Activated CD8-positive, alpha-beta memory T cell treated with anti-CD3 and anti-CD28 coated beads for 24 hours (primary cell): ENCODE measurements around the gene FAM241A.
"Not testable (repeated sequence)": the region's sequence is repeated elsewhere in the genome, so short reads cannot be mapped to it uniquely, and the experiment has no call there.

Source experiments
- DNase-seq: peaks from one replicate; pipeline ENCODE4 v3.0.0-alpha.2; 2020

FAM241A gene

DNA sequence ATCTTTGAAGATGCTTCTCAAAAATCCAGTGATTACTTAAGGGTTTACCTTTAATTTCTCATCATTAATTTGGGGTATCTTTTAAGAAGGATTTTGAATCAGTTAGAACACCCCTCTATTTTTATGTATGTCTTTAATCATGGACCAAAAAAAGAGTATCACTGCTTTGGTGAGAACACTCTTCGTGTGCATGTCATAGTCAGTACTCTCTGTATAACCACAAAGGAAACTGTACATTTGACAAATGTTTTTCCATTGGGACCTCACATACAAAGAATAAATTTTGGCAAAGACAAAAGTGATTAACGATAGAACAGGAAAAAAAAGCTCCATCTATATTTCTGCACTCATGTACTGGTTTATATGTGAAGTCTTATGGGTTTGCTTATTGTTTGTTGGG, 31.3 kb downstream of the FAM241A start:
- no peak for DNase-seq

DNA sequence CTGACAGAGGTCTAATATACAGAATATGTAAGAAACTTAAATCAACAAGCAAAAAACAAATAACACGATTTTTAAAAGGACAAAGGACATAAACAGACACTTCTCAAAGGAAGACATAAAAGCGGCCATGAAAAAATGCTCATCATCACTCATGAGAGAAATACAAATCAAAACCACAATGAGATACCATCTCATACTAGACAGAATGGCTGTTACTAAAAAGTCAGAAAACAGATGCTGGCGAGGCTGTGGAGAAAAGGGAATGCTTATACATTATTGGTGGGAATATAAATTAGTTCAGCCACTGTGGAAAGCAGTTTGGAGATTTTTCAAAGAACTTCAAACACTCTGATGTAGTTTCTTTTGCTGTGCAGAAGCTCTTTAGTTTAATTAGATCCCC, 33.5 kb downstream of the FAM241A start:
- not testable (repeated sequence) for DNase-seq

DNA sequence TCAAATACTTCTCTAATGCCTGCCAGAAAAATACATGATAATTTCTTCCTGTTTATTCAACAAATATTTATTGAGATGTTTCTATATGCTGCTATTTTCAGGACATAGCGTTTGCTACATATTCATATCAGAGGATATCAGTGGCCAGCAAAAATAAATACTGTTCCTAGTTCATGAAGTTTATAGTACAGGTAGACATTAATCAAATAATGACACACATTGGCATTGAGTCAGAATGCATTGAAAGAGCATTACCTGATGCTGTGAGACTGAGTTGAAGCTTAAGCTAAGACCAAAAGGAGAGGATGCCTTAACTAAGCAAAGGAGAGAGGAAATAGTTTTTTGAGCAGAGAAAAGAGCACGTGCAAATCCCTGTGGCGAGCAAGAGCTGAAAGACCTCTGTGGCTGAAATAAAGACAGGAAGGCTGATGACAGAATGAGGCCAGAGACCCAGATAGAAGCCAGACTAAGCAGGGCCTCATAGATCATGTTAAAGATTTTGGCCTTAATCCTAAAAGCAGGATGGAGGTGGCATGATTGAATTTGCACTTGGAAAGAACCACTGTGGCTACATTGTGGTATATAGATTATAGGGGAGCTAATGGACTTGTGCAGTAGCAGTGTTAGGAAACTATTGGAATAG, 36.2 kb downstream of the FAM241A start:
- DNase-seq = no peak

DNA sequence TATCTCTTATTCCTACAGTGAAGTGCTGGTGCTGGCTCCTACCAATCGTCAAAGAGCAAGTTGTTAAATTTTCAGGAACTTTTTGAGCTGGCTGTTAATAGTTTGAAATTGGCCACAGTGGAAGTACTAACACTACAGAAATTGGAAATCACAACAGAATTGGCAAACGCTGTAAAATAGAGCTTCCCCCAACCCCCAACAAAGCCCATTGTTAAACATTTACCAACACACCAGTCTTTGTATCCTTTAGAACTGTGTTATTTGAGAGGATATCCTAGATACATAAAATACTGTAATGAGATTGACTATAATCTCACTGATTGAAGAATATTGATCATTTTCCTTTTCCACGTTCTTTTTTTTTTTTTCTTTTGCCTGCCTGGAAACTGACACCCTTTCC, 37.4 kb downstream of the FAM241A start:
- no peak for DNase-seq

DNA sequence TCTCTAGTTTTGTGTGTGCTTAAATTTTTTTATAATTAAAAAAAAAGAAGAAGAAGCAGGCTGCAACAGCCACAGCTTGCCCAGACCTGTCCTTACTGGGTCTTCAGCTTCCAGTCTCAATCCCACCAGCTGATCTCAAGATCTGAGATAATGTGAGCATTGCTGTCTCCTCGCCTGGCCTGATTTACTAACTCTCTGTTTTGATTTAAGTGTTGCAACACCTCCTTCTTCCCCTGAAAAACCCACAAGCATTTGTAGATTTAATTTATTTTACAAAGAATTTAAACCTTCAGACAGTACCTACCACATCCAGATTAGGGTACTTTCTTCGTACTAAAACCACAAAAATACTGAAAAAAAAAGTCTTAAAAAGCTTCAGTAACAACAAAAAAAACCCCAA, 38.0 kb downstream of the FAM241A start:
- DNase-seq = no peak

DNA sequence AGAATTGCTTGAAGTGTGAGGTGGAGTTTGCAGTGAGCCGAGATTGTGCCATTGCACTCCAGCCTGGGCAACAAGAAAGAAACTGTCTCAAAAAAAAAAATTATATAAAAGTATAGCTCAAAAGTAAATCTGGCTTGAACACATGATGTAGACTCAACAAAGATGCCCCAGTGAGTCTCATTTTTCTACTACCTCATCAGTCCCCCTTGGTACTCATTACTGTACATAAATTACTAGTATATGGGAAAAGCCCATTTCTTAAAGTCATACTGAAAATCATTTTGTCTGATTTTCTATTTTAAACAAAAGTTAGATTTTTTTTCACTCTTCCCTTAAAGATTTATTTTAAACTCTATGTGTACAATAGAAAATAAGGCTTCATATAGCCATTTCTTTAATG, 39.2 kb downstream of the FAM241A start:
- DNase-seq = no peak

DNA sequence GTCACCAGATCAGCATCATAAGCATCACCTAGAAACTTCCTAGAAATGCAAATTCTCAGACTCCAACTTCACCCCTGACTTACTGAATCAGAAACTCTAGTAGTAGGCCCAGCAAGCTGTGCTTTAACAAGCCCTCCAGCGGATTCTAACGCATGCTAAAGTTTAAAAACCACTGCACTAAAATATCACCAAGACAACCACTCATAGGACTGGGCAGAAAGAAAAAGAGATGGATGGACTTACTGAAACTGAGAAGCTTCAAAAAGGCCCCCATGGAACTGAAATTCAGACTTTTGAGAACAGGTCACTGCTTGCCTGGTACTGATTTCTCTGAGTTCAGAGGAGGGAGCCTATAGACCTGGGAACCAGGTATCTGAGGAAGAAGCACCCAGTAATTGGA, 40.1 kb downstream of the FAM241A start:
- DNase-seq = no peak

DNA sequence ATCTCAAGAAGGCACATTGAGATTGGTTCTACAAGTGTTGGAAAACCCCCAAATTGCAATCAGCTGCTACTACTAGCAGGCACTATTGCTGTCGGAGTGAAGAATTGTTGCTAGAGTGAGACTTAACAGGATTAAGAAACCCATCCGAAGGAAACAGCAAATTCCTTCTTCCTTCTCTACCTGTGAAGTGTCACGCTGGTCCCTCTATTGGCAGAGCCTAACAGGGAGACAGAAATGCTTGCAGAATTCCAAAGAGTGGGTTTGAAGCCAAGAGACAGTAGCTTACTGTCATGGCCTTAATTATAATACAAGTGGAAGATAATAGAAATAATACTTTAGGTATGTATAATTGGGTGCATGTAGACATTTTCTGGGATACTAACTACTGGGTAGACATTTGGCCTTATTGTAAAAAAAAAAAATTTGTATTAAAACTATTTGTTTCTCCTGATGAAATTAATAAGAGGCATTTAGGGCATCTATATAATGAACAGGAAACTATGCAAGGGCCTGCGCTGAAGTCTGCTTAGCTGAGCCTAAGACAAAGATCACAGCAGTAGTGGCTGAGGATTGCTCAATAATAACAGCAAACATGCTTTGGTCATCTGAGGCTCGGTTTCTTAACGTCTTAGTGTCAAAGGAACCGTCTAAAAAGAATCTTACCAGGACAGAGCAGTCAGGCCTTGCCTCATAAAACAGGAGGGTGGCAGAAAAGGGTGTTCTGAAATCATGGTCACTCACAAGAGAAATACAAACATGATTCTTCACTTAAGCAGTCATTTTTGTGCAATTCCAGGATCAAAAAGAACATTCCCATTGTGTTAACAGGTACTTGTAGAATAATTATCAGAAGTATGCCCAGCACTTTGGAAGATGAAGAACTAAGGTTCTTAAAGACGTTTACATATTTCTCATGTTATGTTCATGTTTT, 40.8 kb downstream of the FAM241A start:
- DNase-seq = no peak

DNA sequence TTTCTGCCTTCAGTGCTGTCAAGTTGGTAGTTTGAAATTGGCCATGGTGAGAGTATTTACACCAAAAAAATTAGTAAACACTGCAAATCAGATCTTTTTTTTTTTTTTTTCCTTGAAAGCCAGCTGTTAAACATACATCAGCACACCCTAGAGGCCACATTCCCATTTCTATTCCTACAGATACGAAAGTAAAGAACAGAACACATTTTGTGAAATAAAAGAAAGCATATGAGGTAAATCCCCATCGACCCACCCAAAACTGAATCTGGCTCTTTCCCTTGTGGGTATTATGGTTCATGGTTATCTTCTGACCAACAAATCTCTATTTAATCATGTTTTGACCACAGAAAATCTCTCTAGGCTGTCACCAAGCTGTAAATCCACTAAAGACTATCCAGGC, 44.5 kb downstream of the FAM241A start:
- no peak for DNase-seq

DNA sequence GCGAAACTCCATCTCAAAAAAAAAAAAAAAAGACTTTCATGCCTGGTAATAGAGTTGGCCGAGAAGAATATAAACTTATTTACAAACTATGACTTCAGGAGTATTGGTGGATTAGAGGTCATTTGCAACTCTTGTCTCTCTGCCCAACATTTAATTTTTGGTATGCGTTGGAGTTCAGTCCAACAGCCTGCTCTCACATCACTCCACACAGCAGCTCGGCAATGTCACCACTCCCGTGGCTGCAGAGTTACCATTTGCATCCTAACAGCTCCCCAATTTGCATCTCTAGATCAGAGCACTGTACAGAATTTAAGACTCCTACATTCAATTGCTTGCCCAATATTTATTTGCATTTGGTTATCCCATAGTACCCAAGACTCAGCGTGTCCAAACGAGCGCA, 45.4 kb downstream of the FAM241A start:
- DNase-seq = no peak

DNA sequence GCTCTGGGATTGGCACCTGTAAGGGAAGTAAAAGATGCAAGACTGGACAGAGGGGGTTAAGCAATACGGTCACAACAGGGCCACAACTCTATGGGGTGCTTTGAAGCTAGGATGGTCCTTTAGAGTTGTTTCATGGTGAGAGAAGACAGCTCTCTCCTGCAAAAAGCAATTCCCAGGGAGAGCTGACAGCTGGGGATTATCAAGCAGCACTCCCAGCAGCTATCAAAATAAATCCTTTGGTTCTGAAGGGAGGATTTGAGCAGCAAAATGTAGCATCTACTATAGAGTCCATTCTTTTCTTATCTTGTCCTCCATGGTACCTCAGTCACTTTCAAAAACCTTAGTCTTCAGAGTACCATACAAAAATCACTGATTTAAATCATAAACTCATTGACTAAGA, 51.2 kb downstream of the FAM241A start:
- no peak for DNase-seq

DNA sequence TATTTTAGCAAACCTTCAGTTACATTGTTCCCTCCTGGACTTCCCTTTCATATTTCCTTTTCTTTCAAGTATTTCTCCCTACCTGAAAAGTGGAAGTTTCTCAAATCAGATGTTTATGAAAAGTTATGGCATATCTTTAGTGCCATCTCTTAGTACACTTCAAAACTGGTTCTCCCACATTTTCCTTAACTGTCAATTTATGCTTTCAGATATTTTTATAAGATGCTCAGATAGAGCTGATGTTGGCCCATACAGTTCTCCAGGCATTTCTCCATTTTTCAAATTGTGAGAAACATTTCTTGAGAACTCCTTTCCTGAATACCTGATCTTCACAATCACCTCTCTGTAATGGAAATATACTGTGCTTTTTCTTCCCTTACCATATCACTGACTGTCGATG, 53.8 kb downstream of the FAM241A start:
- no peak for DNase-seq

DNA sequence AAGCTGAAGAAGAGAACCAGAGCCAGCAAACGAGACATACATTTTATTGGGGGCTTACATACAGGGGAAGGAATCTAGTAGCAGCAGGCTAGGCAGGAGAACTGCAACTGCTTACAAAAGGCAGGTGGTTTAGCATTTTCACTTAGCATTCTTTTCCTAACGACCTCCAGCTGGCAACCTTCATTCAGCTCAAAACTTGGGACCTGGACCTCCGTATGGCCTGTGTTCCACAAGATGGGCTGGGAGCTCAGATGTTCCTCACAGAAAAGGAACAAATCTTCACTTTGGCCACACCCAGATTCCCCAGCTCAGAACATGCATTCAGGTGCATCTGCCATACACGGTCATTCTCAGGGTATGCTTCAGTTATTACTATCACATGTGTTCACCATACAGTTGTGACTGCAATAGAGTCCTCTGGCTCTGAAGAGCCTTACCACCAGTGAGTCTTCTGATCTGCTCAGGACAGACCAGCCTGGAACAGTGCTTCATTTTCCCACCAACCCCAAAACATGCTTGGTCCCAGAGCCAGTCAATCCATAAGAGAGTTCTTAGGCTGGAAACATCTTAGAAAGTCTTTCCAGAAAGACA, 56.8 kb downstream of the FAM241A start:
- DNase-seq = no peak

DNA sequence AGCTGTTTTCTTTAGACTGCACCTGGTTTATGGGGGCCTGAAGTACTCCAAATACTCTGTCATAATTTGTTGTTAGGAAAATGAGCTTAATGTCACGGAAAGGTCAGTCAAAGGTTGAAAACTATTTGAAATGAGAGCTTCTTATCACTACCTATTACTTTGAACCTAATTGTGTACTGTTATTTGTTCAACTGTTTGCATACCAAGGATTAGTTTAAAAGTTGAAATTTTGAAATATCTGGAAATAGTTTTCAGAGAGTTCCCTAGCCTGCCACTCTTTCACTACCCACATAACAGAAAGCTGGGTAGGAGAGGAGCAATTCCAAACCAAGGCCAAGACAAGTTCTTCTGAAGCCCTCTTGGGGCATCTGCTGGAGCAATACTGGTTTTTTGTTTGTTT, 58.3 kb downstream of the FAM241A start:
- no peak for DNase-seq

DNA sequence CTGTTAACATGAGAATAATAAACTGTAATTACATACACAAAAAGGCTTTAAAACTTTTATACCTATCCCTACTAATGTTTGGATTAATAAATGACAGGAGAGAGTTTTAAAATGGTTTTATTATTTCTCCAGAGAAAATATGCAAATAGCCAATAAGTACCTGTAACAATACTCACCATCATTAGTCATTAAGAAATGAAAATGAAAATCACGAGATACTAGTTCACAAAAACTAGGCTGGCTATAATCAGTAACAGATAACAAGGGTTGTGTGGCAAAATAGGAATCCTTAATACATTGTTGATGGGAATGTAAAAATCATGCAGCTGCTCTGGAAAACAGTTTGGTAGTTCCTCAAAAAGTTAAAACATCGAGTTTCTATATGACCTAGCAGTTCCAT, 61.2 kb downstream of the FAM241A start:
- no peak for DNase-seq

DNA sequence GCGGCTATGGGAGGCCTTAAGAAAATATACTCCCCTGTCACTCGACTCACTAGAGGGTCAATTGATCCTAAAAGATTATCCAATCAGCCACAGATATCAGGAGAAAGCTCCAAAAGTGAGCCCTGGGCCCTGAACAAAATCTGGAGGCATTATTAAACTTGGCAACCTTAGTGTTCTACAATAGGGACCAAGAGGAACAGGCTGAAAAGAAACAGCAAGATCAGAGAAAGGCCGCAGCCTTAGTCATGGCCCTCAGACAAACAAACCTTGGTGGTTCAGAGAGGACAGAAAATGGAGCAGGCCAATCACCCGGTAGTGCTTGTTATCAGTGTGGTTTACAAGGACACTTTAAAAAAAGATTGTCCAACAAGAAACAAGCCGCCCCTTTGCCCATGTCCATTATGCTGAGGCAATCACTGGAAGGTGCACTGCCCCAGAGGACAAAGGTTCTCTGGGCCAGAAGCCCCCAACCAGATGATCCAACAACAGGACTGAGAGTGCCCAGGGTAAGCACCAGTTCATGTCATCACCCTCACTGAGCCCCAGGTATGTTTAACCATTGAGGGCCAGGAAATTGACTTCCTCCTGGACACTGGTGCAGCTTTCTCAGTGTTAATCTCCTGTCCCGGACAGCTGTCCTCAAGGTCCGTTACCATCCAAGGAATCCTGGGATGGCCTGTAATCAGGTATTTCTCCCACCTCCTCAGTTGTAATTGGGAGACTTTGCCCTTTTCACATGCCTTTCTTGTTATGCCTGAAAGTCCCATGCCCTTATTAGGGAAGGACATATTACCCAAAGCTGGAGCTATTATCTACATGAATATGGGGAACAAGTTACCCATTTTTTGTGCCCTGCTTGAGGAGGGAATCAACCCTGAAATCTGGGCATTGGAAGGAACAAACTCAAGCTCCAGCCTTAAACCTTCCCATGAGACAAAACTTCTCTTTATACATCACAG, 63.2 kb downstream of the FAM241A start:
- not testable (repeated sequence) for DNase-seq

DNA sequence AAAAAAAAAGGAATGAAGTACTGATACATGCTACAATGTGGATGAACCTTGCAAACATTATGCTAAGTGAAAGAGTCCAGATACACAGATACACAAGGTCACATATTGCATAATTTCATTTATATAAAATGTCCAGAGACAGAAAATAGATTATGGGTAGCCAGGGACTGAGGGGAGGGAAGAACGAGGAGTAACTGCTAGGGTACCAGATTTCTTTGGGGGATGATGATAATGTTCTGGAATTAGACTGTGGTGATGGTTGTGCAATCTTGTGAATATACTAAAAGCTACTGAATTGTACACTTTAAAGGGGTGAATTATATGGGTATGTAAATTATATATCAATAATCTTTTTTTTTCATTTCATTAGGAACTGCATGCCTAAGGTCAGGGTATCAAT, 65.5 kb downstream of the FAM241A start:
- DNase-seq = no peak

DNA sequence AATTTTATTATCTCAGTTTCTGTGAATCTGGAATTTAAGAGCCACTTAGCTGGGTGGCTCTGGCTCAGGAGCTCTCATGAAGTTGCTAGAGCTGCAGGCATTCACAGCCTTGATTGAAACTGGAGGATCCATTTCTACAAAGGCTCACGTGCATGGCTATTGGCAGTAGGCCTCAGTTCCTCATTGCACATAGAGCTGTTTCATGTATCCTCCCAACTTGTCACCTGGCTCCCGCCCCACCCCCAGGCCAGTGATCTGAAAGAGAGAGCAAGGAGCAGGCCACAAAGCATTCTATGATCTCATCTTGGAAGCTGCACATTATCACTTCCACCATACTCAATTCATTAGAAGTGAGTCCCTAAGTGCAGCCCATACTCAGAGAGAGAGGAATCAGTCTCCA, 67.8 kb downstream of the FAM241A start:
- DNase-seq = no peak

DNA sequence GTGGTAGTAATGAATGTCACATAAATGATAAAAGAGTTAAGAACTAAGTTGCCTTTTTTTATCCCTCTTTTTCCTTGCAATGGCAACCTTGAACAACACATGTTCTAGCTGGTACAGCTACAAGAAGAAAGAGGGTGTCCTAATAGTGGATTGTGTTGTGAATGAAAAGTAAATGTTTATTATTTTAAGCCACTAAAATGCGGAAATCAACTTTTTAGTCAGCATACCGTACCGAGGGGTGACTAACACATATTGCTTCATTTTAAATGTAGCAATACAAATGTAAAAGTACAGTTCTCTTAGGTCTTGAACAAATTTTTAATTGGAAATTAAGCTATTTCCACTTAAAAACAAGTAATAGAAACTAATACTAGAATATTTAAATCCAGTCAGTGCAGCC, 68.6 kb downstream of the FAM241A start:
- DNase-seq = no peak

DNA sequence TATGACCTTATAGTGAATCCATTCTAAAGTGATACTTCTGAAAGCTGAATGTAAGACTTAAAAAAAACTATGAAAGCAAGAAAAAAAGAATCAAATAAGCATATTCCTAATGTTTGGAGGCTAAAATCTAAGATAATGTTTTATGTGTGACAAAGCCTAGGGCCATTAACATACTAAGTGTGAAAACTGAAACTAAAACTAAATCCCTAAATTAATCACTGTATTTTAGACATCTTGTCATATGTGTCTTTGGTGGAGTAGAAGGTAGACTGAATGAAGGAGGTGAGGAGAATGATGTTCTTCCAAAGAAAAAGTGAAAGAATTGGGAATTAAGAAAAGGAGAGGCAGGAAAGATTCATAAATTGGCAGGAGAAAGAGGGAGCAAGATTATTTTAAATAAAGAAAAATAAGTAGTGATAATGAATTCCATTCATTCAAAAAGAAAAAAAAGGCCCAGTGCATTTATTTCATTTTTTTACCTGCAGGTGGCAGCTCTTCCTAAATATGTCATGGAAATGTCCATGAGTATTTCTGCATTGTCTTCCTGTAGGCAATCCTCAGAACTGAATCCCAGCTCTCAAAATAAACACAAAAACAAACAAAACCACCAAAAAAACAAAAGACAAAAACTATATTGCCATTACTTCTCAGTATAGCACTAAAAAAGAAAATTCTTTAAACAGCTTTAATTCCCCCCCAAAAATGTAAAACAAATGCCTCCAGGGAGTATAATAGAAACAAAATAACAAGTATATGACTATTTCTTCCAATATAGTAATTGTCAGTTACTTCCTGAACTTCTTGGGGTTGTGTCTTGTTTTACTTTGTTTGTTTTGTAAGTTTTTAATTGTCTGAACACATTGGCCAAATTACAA, 69.4 kb downstream of the FAM241A start:
- no peak for DNase-seq

DNA sequence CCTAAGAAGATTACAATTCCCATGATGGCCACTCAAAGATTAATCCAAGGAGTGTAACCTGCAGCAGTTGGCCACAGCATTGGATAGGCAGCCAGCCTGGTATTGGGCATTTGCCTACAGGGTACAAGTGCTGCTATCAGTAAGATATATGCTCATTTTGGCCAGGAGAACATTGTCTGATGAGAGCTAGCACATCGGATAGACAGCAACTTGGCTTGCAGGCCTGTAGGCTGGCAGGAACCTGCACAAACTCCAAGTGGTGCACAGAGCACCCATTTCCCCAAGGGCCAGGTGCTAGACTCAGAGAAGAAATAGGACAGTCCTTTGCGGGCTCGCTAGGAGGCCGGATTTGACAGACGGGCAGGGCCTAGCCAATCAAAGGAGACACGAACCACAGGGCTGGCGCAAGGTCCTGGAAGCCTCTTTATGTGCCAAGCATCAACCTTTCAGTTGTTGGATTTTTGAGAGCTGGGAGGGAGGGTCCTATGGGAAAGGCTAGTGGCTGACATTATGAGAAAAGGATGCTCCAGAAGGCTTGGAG, 74.6 kb downstream of the FAM241A start:
- DNase-seq = no peak
